ENCODE measurements around the gene TOX3. TPM values are rescaled to one million over a fixed set of nuclear protein-coding genes. Genes with fewer than 3 reads are reported as not detected.
A peak's percentile ranks its signal among the peaks of the same experiment; 100 is the strongest.

TOX3 gene
- total RNA-seq, 1 donor from 2014 or later: 48.1 TPM

DNA sequence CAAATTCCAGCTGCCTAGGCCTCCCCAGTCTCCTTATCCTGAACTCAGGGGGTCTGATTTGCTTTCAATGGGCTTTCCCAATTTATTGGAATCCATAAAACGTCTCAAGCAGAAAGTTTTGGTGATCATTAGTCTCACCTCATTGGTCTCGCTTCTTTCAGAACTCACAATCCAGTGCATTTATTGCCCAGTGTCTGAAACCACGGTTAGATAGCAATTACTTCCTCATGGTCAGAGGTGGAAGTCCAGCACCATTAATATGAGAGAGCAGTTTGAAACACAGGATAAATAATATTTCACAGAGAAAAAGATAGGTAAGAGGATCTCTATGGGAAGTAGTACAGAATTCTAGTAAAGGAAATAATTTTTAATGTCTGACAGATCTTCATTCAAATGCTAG lies 128.7 kb downstream of the TOX3 start:
- Histone ChIP-seq H2AFZ (replicated peaks) (no peak overlapping the region), H3K27me3 (no peaks in the 10 kb centered on the region), H3F3A (ENCODE audit: low read depth) (no peaks in the 10 kb centered on the region), H4K20me1 (ENCODE audit: low read depth) (no peaks in the 10 kb centered on the region), H3K9ac (no peak overlapping the region), H3K4me3 (no peak overlapping the region), H3K4me1 (no peaks in the 10 kb centered on the region), H3K9me3 (ENCODE audit: low read depth) (no peaks in the 10 kb centered on the region), H3K4me2 (no peak overlapping the region), H3K36me3 (no peaks in the 10 kb centered on the region), H3K27ac (no peak overlapping the region), H3K79me2 (ENCODE audit: low read depth) (no peaks in the 10 kb centered on the region)
- DNase-seq (ENCODE audit: low spot score): no peak
- Mint-ChIP-seq H3K27me3 (ENCODE audit: insufficient read depth, low read depth) (peaks cover 3% of the 10 kb centered on the region), H3K9me3 (peaks cover 13% of the 10 kb centered on the region), H3K4me1 (no peaks in the 10 kb centered on the region), H3K36me3 (no peaks in the 10 kb centered on the region), H3K27ac (no peak overlapping the region), H3K4me3 (no peak overlapping the region)
- TF ChIP-seq EZH2phosphoT487 (IDR thresholded peaks at IDR 0.05): no peak
- no peak for TF ChIP-seq EZH2 (IDR thresholded peaks at IDR 0.05)
- TF ChIP-seq, protein P1, sequence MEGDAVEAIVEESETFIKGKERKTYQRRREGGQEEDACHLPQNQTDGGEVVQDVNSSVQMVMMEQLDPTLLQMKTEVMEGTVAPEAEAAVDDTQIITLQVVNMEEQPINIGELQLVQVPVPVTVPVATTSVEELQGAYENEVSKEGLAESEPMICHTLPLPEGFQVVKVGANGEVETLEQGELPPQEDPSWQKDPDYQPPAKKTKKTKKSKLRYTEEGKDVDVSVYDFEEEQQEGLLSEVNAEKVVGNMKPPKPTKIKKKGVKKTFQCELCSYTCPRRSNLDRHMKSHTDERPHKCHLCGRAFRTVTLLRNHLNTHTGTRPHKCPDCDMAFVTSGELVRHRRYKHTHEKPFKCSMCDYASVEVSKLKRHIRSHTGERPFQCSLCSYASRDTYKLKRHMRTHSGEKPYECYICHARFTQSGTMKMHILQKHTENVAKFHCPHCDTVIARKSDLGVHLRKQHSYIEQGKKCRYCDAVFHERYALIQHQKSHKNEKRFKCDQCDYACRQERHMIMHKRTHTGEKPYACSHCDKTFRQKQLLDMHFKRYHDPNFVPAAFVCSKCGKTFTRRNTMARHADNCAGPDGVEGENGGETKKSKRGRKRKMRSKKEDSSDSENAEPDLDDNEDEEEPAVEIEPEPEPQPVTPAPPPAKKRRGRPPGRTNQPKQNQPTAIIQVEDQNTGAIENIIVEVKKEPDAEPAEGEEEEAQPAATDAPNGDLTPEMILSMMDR (IDR thresholded peaks at IDR 0.05): no peak

DNA sequence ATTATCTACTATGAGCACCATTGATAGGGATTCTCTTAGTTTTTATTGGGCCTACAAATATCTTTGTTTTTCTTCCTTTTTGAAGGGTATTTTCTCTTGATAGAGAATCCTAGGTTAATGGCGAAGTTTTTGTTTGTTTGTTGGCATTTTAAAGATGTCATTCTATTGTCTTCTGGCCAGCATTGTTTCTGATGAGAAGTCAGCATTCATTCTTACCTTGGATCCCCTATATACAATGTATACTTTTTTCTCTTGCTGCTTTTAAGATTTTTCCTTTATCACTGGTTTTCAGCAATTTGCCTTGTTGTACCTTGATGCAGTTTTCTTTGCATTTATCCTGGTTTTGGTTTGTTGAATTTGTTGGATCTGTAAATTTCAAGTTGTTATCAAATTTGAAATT lies 130.1 kb downstream of the TOX3 start:
- H3F3A ChIP-seq (ENCODE audit: low read depth): no peaks in the 10 kb centered on the region
- no peaks in the 10 kb centered on the region for H3K36me3 Mint-ChIP-seq
- peaks cover 3% of the 10 kb centered on the region for H3K27me3 Mint-ChIP-seq (ENCODE audit: insufficient read depth, low read depth)
- no peak overlapping the region for H3K27ac Mint-ChIP-seq
- H2AFZ ChIP-seq (replicated peaks): no peak overlapping the region
- no peak overlapping the region for H3K9ac ChIP-seq
- H3K9me3 ChIP-seq (ENCODE audit: low read depth): no peaks in the 10 kb centered on the region
- H3K36me3 ChIP-seq: no peaks in the 10 kb centered on the region
- H3K27ac ChIP-seq: no peak overlapping the region
- H3K4me1 Mint-ChIP-seq: no peaks in the 10 kb centered on the region
- no peak overlapping the region for H3K4me3 ChIP-seq
- no peak overlapping the region for H3K4me2 ChIP-seq
- DNase-seq (ENCODE audit: low spot score): no peak
- H3K27me3 ChIP-seq: no peaks in the 10 kb centered on the region
- peaks cover 13% of the 10 kb centered on the region for H3K9me3 Mint-ChIP-seq
- H3K4me3 Mint-ChIP-seq: no peak overlapping the region
- H3K4me1 ChIP-seq: no peaks in the 10 kb centered on the region
- no peaks in the 10 kb centered on the region for H3K79me2 ChIP-seq (ENCODE audit: low read depth)
- TF ChIP-seq EZH2 (IDR thresholded peaks at IDR 0.05): no peak
- TF ChIP-seq EZH2phosphoT487 (IDR thresholded peaks at IDR 0.05): no peak
- TF ChIP-seq, protein P1 (IDR thresholded peaks at IDR 0.05): no peak
- no peaks in the 10 kb centered on the region for H4K20me1 ChIP-seq (ENCODE audit: low read depth)

DNA sequence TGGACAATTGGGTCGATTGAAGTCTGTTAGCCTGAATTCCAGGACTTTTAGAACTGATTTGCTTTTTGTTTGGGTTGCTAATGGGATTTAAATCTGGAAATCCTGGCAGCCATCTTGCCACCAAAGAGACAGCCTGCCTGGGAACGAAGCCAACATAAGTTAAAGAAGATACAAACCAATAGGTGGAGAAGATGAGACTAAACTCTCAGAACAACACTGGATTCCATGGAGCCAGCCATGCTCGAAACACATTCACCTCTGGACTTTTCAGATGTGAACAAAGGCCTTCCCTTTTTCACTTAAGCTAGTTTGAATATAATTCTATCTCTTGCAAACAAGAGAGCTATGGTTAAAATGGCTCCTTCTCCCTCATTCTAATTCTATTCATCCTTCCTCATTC lies 135.9 kb downstream of the TOX3 start:
- Histone ChIP-seq H3K9me3 (ENCODE audit: low read depth) (no peaks in the 10 kb centered on the region), H3K4me3 (no peak overlapping the region), H3K27me3 (no peaks in the 10 kb centered on the region), H3K4me2 (no peak overlapping the region), H3F3A (ENCODE audit: low read depth) (no peaks in the 10 kb centered on the region), H4K20me1 (ENCODE audit: low read depth) (no peaks in the 10 kb centered on the region), H3K36me3 (no peaks in the 10 kb centered on the region), H3K9ac (no peak overlapping the region), H3K27ac (no peak overlapping the region), H3K79me2 (ENCODE audit: low read depth) (no peaks in the 10 kb centered on the region), H3K4me1 (peaks cover 8% of the 10 kb centered on the region), H2AFZ (replicated peaks) (peak overlapping the region; percentile 95)
- peaks cover 3% of the 10 kb centered on the region for H3K9me3 Mint-ChIP-seq
- peaks cover 3% of the 10 kb centered on the region for H3K4me1 Mint-ChIP-seq
- H3K27me3 Mint-ChIP-seq (ENCODE audit: insufficient read depth, low read depth): no peaks in the 10 kb centered on the region
- peak; percentile 24 for DNase-seq (ENCODE audit: low spot score)
- TF ChIP-seq EZH2 (IDR thresholded peaks at IDR 0.05): no peak
- TF ChIP-seq, protein P1 (IDR thresholded peaks at IDR 0.05): no peak
- TF ChIP-seq EZH2phosphoT487 (IDR thresholded peaks at IDR 0.05): no peak
- no peak overlapping the region for H3K4me3 Mint-ChIP-seq
- no peak overlapping the region for H3K27ac Mint-ChIP-seq
- H3K36me3 Mint-ChIP-seq: no peaks in the 10 kb centered on the region

Measured in neural progenitor cell (in vitro differentiated cells).